HG03066 (cell line): Measurements from ENCODE around the gene PCLO.
A peak's percentile ranks its signal among the peaks of the same experiment; 100 is the strongest.
"Not testable (repeated sequence)": the region's sequence is repeated elsewhere in the genome, so short reads cannot be mapped to it uniquely, and the experiment has no call there.

ENCODE experiments used
- ATAC-seq: cut with Tn5 transposase; IDR thresholded peaks from one replicate; pipeline ENCODE4 v1.9.1; 2021; ENCODE audit warnings: low read depth; ENCODE audit not compliant: unreplicated experiment

Gene PCLO

GRCh38 chr7:82975811-82976468 is 186.7 kb downstream of the PCLO start:
- no peak for ATAC-seq

- no peak for ATAC-seq
Observed at GRCh38 chr7:82972135-82972534, 190.5 kb downstream of the PCLO start.

GRCh38 chr7:82965088-82966036 is 197.3 kb downstream of the PCLO start:
- no peak for ATAC-seq

GRCh38 chr7:82964150-82964882 is 198.4 kb downstream of the PCLO start:
- ATAC-seq = peak; percentile 80

- ATAC-seq = no peak
Observed at GRCh38 chr7:82961240-82961639, 201.4 kb downstream of the PCLO start.

GRCh38 chr7:82959528-82959927 is 203.2 kb downstream of the PCLO start:
- no peak for ATAC-seq

GRCh38 chr7:82957521-82957920 is 205.2 kb downstream of the PCLO start:
- ATAC-seq = no peak

- ATAC-seq = no peak
Observed at GRCh38 chr7:82953324-82954027, 209.2 kb downstream of the PCLO start.

- ATAC-seq = no peak
Observed at GRCh38 chr7:82950436-82950835, 212.2 kb downstream of the PCLO start.

- no peak for ATAC-seq
Observed at GRCh38 chr7:82945480-82945879, 217.2 kb downstream of the PCLO start.

- ATAC-seq = no peak
Observed at GRCh38 chr7:82945056-82945455, 217.6 kb downstream of the PCLO start.

GRCh38 chr7:82932516-82932915 is 230.2 kb downstream of the PCLO start:
- ATAC-seq = no peak

- ATAC-seq = no peak
Observed at GRCh38 chr7:82926477-82926876, 236.2 kb downstream of the PCLO start.

GRCh38 chr7:82925331-82925730 is 237.4 kb downstream of the PCLO start:
- no peak for ATAC-seq

GRCh38 chr7:82906502-82906901 is 256.2 kb downstream of the PCLO start:
- no peak for ATAC-seq

GRCh38 chr7:82904871-82905270 is 257.8 kb downstream of the PCLO start:
- ATAC-seq = no peak

- ATAC-seq = not testable (repeated sequence)
Observed at GRCh38 chr7:82901098-82901497, 261.6 kb downstream of the PCLO start.

- ATAC-seq = no peak
Observed at GRCh38 chr7:82897500-82897899, 265.2 kb downstream of the PCLO start.

GRCh38 chr7:82894341-82894740 is 268.3 kb downstream of the PCLO start:
- not testable (repeated sequence) for ATAC-seq

- ATAC-seq = no peak
Observed at GRCh38 chr7:82886324-82886723, 276.4 kb downstream of the PCLO start.
